Astrocyte (in vitro differentiated cells and primary cell): ENCODE measurements around the gene KRI1.

ENCODE experiments used
- EZH2 ChIP-seq: IDR thresholded peaks from 2 replicates; pipeline ENCODE4 v1.6.1; 2012; ENCODE audit warnings: mild to moderate bottlenecking, low read length, inconsistent platforms; ENCODE audit not compliant: insufficient read depth
- TF ChIP-seq, protein P1 (sequence below): IDR thresholded peaks from 2 replicates; pipeline ENCODE4 v1.5.1; 2011; ENCODE audit warnings: low read depth, mild to moderate bottlenecking, inconsistent platforms, low read length, moderate library complexity; ENCODE audit not compliant: insufficient read depth

DNA sequence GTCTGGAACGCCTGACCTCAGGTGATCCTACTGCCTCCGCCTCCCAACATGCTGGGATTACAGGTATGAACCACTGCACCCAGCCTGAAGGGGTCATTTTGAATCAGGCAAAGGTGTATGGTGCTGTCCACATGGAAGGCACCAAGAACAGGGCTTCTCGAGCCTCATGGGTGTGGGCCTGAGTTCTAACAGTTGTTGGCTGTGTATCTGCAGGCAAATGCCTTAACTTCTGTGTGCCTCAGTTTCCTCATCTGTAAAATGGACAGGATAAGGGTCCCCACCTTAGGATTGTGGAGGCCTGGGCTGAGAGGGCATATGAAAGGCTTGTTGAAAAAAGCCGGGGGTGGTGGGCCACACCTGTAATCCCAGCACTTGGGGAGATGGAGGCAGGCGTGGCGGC is 12.1 kb upstream of the KRI1 start:
- no peak for TF ChIP-seq EZH2
- TF ChIP-seq, protein P1, sequence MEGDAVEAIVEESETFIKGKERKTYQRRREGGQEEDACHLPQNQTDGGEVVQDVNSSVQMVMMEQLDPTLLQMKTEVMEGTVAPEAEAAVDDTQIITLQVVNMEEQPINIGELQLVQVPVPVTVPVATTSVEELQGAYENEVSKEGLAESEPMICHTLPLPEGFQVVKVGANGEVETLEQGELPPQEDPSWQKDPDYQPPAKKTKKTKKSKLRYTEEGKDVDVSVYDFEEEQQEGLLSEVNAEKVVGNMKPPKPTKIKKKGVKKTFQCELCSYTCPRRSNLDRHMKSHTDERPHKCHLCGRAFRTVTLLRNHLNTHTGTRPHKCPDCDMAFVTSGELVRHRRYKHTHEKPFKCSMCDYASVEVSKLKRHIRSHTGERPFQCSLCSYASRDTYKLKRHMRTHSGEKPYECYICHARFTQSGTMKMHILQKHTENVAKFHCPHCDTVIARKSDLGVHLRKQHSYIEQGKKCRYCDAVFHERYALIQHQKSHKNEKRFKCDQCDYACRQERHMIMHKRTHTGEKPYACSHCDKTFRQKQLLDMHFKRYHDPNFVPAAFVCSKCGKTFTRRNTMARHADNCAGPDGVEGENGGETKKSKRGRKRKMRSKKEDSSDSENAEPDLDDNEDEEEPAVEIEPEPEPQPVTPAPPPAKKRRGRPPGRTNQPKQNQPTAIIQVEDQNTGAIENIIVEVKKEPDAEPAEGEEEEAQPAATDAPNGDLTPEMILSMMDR, result no peak
